GM20000 (cell line): ENCODE data around the gene GH2.

Experiments used
- DNase-seq: peaks from one replicate; pipeline ENCODE4 v3.0.0; 2012; ENCODE audit warnings: low spot score
- CTCF ChIP-seq: IDR thresholded peaks from 2 replicates; pipeline ENCODE4 v1.5.1; 2012; ENCODE audit warnings: mild to moderate bottlenecking, control low read depth; ENCODE audit errors: extremely low read depth, missing control alignments

GH2 gene

GRCh38 chr17:63840591-63841349 lies 41.0 kb downstream of the GH2 start:
- DNase-seq, result no peak
- TF ChIP-seq CTCF, result no peak

DNA sequence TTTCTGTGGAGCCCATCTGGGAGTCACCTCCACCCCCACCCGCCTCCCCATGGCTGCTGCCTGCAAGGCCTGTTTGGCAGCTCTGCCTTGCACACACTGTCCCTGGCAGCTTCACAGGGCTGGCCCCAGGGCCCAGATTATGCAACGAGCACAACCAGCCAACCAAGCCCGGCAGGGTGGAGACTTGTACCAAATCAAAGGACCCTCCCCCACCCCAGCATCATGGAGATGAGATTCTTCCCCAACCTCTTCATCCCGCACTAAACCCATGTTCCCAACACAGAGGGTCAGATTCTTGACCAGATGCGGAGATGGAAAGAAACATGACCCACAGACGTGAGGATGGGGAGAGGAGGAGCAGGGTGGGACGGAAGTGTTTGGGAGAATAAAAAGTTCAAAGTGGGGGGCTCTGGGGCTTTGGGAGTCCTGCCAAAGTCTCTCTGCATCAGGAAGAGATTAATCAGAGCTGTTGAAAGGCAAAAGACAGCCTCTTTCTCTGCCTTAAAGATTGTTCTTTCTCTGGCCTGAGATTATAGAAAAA lies 43.0 kb downstream of the GH2 start:
- TF ChIP-seq CTCF, result no peak
- no peak for DNase-seq

DNA sequence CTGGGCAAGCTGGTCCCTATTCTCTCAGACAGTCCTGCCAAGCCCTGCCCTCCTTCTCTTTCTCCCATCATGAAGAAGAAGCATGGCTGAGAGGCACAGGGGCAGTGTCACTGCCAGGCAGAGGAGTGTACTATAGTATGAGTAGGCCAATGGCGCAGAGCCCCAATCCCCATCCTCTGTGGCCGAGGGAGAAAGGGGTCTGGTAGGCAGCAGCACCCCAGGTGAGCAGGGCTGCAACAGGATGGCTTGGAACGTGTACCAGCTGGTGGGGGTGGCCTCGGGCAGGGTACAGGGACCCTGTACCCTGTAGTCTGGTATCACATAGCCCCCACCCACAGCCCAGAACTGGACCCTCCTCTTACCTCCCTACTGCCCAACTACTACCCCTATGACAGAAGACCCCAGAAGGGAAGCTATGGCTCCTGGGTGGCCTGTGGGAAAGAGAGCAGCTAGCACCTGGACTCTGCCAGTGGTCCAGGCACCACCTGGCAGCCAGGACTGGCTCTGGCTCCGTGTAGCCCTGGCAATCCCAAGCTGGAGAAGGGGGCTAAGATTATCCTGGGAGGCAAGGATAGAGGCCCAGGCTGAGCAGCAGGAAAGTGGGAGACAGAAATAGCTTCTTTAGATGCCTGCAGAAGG lies 43.7 kb downstream of the GH2 start:
- TF ChIP-seq CTCF, result no peak
- DNase-seq, result no peak

- DNase-seq, result no peak
These were observed 44.3 kb downstream of the GH2 start for GRCh38 chr17:63837480-63837879.

DNA sequence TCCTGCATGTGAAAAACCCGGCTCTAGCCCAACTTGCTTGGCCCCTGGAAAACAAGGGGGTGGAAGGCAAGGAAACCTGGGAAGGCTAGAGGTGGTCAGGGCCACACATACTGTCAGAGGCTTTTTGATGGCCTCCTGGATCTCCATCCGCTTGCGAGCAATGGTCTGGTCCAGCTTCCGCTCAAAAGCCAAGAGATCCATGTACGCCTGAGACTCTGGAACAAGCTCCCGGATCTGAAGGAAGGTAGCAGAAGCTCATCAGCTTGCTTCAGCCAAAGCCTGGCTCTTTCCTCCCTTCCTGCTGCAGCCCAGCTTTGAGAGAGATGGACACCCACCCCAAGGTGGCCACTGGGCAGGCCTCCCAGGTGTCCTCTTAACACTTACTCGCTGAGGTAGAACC lies 44.9 kb downstream of the GH2 start:
- no peak for DNase-seq
- TF ChIP-seq CTCF, result no peak

More at GRCh38 chr17:63837480-63837879, 44.3 kb downstream of the GH2 start:
- no peak for TF ChIP-seq CTCF

GRCh38 chr17:63835167-63835720 lies 46.5 kb downstream of the GH2 start:
- no peak for TF ChIP-seq CTCF
- no peak for DNase-seq
